ENCODE data around the gene NPAS3. TPM values are rescaled to one million over a fixed set of nuclear protein-coding genes. Genes with fewer than 3 reads are reported as not detected.

Gene NPAS3
- total RNA-seq, 1 experiment from 2014 or later: 0.90 TPM

DNA sequence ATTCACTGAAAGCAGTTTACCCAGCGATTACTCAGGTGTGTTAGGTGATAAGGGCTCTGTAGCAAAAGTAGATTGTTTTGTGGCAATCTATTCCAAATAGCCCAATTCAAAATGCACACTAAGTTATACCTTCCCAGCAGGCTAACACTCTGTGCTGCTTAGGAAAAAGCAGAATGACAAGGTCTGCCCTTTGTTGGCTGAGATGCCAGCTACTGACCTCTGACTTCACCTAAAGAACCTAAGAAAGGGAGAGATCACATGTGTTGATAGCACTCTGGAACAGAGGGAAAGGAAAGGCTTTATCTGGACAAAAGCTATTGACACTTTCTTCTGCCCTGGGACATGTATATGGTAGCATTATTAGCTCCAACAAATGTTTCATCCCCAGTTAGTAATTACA lies 609.9 kb downstream of the NPAS3 start:
- DNase-seq (ENCODE audit: low read depth, low spot score): no peak
- in situ Hi-C loops (cut with HindIII; ENCODE audit: low pct_unique_long_range_greater_than_20kb, low sequenced_read_pairs): no loop called here

DNA sequence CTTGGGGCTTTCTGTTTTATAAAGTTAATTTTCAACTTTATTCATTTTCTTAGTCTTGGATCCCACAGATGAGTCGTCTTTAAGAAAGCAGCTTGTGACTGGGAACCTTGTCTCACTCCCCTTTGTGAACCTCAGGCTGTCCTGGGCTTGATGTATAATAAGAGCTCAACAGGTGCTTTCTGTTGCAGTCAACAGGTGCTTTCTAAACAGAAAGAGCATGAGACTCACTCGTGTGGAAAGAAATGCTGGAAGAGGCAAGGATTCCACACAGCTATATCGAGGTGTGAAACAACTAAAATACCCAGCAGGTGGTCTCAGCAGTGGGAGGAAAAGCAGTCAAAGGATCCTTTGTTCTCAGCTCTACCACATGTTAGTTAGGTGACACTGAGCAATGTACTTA lies 613.3 kb downstream of the NPAS3 start:
- in situ Hi-C loops (cut with HindIII; ENCODE audit: low pct_unique_long_range_greater_than_20kb, low sequenced_read_pairs): no loop called here
- no peak for DNase-seq (ENCODE audit: low read depth, low spot score)

DNA sequence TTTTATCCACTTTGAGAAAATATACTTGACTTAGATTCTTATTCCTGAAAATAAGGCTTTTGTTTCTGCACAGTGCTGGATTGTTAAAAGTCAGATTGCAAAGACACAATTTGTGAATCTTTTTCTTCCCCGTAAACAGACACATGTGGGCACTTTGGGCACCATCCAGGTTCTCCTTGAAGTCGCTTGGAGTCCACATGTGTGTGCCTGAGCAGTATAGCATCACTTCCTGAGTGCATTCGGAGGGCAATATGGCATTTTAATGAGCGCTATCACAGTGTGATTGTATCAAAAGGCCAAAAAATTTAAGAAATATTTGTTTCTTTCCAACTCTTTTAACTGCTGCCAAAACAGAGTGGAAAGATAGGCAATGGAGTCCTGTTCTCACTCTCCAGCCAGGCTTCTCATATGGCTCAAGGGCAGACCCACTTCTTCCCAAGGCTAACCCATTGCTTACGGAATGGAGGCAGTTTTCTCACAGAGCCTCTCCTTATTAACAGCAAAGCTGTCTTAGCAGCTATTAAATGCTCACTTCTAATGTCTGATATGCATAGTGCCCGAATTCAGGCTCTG lies 615.1 kb downstream of the NPAS3 start:
- in situ Hi-C loops (cut with HindIII; ENCODE audit: low pct_unique_long_range_greater_than_20kb, low sequenced_read_pairs): no loop called here

DNA sequence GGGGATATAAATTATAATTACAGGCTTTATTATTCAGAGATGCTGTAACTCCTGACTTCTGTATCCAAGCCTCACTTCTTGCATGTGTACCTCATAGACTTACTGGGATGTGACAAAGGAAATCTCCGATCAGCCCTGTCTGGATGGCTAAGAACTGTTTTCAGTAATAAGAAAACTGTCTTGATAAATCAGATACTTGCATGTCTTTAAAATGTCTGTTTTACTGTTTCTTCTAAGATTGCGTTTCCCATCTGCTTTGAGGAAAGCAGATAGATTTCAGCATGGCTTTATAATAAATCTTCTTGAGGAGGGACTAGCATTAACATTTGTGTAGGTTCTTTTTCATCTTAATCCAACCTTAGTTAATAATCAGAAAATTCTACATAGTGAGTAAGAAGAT lies 616.3 kb downstream of the NPAS3 start:
- in situ Hi-C loops (cut with HindIII; ENCODE audit: low pct_unique_long_range_greater_than_20kb, low sequenced_read_pairs): no loop called here
- DNase-seq (ENCODE audit: low read depth, low spot score): no peak

More for the DNA sequence above, 615.1 kb downstream of the NPAS3 start:
- no peak for DNase-seq (ENCODE audit: low read depth, low spot score)

DNA sequence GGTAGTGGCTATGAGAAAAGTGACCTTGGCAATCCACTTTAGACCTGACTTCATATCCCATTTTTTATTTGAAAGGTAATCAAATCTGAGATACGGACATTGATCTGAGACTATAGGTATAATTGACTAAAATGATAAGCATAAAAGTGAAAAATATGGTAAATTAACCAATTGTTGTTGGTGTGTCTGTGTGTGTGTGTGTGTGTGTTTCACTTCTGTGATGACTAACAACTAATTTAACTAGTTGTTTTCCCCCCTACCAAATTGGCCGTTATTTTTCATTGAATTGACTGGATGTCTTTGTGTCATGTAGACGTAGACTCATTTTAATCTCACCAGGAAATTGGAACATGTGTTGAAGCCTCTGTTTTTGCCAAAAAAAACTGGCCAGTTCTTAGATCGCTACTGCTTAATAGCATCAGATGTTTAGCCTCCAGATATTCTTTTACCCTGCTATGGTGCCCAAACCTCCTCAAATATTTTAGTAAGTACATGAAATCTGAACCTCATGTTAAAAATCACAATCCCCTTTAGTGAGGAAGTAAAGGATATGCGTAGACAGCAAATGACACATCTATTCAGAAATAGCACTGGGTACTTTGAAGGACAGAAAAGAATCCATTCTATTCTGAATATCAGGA lies 617.2 kb downstream of the NPAS3 start:
- in situ Hi-C loops (cut with HindIII; ENCODE audit: low pct_unique_long_range_greater_than_20kb, low sequenced_read_pairs): no loop called here
- no peak for DNase-seq (ENCODE audit: low read depth, low spot score)

DNA sequence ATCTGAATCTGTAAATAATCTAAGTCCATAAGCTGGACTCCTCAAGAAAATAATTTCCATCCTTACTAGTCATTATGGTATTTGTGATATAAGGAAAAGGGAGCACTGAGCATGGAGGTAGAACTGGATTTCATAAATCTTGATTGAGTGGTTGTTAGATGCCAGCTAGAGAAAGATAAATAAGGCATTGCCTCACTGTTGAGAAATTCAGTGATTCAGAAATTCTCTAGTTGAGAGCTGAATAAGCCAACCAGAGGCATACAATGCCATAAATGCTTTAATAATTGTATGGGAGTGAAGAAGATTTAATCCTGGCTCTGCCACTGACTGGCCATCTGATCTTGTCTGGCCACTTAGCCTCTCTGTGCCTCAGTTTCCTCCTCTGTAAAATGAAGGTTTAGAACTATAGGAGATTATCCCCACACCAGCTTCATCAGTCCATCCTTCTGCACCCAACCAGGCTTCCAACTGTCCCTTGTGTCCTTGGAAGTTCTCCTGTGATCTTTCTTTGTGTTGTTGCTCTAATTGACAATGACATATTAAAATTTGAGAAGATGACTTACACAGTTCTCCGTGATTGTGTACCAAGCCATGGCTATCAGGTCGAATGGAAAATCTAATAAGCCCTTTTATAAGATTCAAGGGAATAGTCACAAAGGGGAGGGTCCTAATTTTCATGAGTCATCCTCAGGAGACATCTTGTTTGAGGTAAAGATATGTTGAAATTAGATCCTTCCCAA lies 617.9 kb downstream of the NPAS3 start:
- DNase-seq (ENCODE audit: low read depth, low spot score): no peak
- in situ Hi-C loops (cut with HindIII; ENCODE audit: low pct_unique_long_range_greater_than_20kb, low sequenced_read_pairs): no loop called here

DNA sequence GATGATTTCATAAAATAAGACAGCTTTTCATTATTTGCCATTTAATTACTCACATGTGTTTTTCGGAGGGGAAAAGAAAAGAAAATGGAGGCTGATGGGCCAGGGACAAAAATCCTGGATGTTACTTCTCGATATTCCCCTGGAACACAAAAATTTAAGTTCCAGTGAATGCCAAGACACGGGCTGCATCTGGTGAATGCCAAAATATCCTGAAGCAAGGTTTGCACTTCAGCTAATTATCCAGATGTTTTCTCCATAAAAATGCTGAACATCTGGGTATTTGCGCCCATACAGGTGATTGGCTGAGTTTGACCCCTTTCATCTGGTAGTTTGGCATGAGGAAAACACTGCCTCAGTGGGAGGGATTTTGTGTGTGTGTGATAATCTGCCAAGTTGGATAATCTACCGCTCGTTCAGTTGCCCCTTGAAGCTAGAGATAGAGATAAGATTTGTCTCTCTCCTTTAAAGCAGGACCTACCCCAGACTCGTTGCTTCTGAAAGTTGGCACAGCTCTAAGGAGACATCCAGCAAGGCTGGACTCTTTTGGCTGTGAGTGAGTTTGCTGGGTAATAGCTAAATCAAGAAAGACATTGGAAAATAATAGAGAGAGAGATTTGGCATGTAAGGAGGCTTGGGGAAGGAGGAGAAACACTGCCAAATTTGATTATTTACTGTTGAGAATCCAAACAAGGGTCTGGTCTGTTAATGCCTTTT lies 622.2 kb downstream of the NPAS3 start:
- in situ Hi-C loops (cut with HindIII; ENCODE audit: low pct_unique_long_range_greater_than_20kb, low sequenced_read_pairs): no loop called here
- no peak for DNase-seq (ENCODE audit: low read depth, low spot score)

DNA sequence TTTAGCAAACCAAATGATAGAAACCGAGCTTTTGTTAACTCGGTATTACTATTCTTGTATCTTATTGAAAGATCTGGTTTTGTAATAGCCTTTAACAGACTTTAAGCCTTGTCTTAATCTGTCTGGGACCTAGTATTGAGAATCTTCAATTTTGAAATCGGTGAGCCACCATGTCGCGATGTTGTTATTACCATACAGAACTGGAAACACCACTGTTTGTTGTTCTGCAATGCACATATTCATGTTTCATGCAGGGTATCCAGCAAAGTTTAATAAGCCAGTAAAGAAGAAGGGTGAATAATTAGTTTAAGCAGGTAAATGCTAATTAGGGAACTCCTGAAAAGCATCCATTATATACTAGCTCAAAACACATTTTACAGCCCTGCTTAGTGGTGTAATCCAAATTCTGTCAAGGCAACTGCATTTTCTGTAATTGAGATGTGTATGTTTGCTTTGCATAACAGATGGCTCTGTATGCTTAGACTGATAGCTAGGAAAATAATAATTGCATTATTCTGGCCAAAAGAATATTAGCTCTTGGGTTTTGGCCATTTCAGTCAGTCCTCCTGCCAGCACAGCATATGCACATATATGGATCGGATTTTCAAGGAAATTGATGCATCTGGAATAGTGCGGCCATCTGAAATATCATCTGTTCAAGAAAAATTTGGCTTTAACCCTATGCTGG lies 623.0 kb downstream of the NPAS3 start:
- DNase-seq (ENCODE audit: low read depth, low spot score): no peak
- in situ Hi-C loops (cut with HindIII; ENCODE audit: low pct_unique_long_range_greater_than_20kb, low sequenced_read_pairs): no loop called here

DNA sequence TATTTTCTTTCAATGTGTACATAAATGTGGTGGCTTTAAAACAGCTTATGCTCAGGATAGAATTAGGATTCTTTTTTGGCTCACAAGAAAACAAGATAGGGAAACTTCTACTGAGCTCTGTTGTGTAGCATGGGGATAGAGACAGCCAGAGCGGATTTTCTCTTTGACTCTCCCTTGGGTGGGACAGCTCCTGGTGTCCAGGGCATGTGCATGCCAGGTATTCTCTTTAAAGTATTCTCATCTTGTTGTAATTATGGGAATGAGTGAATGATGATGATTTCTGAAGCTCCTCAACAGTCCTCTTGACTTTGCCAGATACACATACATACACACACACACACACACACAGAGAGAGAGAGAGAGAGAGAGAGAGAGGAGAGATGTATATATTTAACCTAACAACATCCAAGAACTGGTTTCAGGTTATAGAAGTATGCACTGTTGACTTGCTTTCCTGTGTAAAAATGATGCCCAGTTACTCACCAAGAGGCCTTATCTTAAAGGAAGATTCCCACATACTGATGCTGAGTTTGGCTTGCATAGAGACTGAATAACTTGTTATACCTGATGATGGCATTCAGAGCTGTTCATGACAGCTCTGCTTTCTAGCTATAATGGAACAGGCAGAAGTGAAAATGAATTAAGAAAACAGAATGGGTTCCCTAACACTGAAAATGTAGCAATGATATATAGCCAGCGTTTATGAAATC lies 624.7 kb downstream of the NPAS3 start:
- no peak for DNase-seq (ENCODE audit: low read depth, low spot score)
- in situ Hi-C loops (cut with HindIII; ENCODE audit: low pct_unique_long_range_greater_than_20kb, low sequenced_read_pairs): no loop called here

DNA sequence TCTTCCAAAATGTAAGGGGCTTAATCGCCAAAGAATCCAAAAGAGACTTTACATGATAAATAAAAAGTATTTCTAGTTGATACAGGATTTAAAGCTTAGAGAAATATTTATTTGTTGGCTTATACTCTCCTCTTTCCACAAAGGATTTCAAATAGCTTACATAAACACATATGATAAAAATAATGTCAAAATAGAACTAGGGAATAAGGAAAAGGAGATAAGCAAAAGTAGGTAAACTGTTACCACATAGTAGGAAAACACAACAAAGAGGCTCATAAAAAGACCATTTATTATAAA lies 625.2 kb downstream of the NPAS3 start:
- DNase-seq (ENCODE audit: low read depth, low spot score): no peak
- in situ Hi-C loops (cut with HindIII; ENCODE audit: low pct_unique_long_range_greater_than_20kb, low sequenced_read_pairs): no loop called here

DNA sequence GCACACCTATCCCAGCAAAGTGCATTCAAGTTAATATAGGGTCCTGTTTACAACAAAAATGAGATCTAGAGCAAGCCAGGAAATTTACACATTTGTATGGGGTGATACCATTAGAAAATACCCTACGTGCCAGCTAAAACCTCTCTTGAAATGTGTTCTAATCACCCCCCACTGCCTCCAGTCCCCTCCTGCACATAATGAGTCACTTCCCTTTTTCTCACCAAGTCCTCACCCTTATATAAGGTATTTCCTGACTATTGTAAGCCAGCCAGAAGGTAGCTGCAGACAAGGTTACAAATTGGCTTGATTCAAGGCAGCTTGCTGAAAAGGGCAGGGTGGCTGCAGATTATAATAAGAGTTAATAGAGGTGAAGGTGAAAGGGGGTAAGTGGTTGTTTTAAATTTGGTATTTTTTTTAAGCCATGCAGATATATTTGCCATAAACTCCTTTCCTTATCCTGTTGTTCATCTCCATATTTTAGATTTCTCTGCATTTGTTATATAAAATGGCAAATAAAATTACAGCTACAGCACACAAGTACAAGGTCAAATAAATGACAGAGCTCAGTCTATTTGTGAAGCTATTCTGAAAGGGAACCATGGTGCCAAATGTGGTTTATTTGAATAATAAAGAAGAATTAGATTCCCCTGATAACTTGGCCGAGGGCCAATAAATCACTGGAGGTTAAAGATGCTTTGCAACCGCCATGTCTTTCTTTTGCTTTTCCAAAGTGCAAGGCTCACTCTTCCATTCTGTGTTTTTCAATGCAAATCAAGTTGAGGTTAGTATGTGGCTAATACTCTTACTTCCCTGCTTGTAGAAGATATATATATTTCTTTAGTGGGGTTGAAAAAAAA lies 626.3 kb downstream of the NPAS3 start:
- DNase-seq (ENCODE audit: low read depth, low spot score): no peak
- in situ Hi-C loops (cut with HindIII; ENCODE audit: low pct_unique_long_range_greater_than_20kb, low sequenced_read_pairs): no loop called here

DNA sequence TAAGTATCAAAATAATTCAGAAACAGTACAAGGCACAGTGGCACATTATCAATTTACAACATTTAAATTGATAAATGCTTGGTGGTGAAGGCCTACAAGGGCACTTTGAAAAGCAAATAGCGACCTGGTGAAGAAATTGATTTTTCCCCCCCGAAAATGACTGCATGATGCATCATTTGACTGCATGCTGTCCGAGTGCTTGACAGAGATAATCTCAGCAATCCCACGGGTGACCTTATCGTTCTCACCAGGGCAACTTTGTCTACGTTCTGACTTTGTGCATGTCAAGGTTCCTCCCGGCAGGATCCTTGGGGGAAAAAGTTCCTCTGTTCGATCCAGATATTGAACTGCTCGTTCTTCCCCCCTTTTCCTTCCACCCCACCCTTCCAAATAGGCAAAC lies 627.4 kb downstream of the NPAS3 start:
- in situ Hi-C loops (cut with HindIII; ENCODE audit: low pct_unique_long_range_greater_than_20kb, low sequenced_read_pairs): no loop called here
- DNase-seq (ENCODE audit: low read depth, low spot score): no peak

DNA sequence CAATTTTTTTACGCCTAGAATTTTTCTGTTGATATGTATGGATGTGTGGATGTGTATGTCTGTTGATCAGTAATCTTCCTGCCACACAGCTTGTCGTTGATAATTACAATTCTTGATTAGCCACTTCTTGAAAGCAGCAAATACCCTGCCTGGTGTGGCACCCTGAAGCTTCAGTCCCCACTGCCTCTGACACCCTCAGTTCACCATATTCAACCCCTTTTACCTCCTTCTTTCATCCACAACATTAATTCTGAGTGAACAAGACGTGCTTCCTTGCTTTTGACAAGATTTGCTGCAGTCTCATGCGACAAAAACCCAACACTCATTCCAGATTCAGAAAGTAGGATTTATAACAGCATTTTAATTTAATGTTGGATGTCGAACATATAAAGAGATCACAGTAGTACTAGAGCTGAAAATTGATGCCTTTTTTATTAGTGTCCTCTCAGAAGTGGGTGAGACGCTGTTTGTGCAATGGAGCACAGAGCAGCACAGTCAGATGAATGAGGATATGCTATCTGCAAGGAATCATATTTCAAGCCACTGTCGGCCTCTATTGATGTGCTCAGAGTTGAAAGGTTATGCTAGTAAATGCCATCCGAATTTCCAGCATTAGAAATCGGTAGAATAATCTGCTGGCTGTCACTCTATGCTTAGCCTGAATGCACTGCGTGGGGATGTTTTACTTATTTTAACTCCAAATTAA lies 628.5 kb downstream of the NPAS3 start:
- in situ Hi-C loops (cut with HindIII; ENCODE audit: low pct_unique_long_range_greater_than_20kb, low sequenced_read_pairs): no loop called here
- no peak for DNase-seq (ENCODE audit: low read depth, low spot score)

DNA sequence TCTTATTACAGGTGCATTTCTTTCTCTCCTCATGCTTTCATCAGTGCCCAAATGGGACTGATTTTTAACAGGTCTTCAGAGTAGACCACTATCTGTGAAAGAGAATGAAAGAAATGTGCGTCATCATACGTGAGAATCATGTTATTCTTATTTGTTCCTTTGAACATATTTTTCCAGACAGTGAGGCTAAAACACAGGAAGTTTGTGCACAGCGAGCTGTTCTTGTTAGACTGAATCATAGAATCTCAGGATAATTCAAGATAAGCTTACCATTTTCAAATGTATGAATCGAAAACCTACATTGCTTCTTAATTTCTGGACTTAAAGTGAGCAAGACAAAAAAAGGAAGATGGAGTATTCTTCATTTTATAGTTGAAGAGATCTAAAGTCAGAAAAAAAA lies 629.1 kb downstream of the NPAS3 start:
- in situ Hi-C loops (cut with HindIII; ENCODE audit: low pct_unique_long_range_greater_than_20kb, low sequenced_read_pairs): no loop called here
- no peak for DNase-seq (ENCODE audit: low read depth, low spot score)

DNA sequence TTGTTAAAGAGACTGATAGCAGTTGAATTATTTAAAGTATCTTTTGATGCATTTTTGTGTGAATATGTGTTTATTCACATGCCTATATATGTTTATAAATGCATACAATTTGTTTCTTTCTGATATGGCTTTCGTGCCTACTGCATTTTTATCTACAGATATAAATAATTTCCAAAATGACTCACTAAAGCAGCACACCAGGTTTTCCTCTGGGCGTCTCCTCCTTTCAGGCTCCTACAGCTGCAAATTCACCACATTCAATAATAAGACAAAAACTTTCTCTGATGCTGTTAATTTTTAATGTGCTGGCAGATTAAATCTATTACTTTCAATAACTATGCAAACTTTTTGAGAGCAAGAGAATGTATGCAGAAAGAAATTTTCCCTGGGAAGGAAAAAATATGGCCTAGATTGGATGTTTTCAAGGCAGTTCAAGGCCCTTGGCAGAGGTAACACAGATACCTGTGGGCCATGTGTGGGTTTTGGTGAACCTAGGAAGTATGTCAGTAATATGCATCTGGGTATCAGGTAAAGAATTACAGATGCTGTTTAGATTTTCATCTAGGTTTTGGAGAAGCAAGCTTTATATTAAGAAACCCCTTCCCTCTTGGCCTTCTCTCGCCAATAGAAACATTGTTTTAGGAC lies 630.4 kb downstream of the NPAS3 start:
- DNase-seq (ENCODE audit: low read depth, low spot score): no peak
- in situ Hi-C loops (cut with HindIII; ENCODE audit: low pct_unique_long_range_greater_than_20kb, low sequenced_read_pairs): no loop called here
